ENCODE data around the gene ANG.

- TF ChIP-seq ZNF530 (tag by site-specific recombination; IDR thresholded peaks at IDR 0.05; ENCODE audit: low read depth): no peak
- TF ChIP-seq CTCF (tag by site-specific recombination; IDR thresholded peaks at IDR 0.05): no peak
- TF ChIP-seq ZBTB7A (tag by site-specific recombination; IDR thresholded peaks at IDR 0.05; ENCODE audit: low read depth): no peak
- no peak for TF ChIP-seq ZNF140 (tag by site-specific recombination; IDR thresholded peaks at IDR 0.05)
- TF ChIP-seq ZNF2 (tag by site-specific recombination; IDR thresholded peaks at IDR 0.05): no peak
- TF ChIP-seq GFI1B (tag by site-specific recombination; IDR thresholded peaks at IDR 0.05): no peak
- TF ChIP-seq ZNF549 (tag by site-specific recombination; IDR thresholded peaks at IDR 0.05): no peak
- no peak for TF ChIP-seq ZNF707 (tag by site-specific recombination; IDR thresholded peaks at IDR 0.05)
- TF ChIP-seq ZNF521 (tag by site-specific recombination; IDR thresholded peaks at IDR 0.05): no peak
- TF ChIP-seq, protein P1, sequence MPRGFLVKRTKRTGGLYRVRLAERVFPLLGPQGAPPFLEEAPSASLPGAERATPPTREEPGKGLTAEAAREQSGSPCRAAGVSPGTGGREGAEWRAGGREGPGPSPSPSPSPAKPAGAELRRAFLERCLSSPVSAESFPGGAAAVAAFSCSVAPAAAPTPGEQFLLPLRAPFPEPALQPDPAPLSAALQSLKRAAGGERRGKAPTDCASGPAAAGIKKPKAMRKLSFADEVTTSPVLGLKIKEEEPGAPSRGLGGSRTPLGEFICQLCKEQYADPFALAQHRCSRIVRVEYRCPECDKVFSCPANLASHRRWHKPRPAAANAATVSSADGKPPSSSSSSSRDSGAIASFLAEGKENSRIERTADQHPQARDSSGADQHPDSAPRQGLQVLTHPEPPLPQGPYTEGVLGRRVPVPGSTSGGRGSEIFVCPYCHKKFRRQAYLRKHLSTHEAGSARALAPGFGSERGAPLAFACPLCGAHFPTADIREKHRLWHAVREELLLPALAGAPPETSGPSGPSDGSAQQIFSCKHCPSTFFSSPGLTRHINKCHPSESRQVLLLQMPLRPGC (tag by site-specific recombination; IDR thresholded peaks at IDR 0.05): no peak
- TF ChIP-seq HOXA7 (CRISPR knock-in tag; IDR thresholded peaks at IDR 0.05; ENCODE audit: borderline replicate concordance): no peak
- TF ChIP-seq TCF7L2 (IDR thresholded peaks at IDR 0.05; ENCODE audit: borderline replicate concordance, low read depth, low read length): no peak
- no peak for TF ChIP-seq ZSCAN18 (tag by site-specific recombination; IDR thresholded peaks at IDR 0.05)
Observed at GRCh38 chr14:20659336-20659735, 29.2 kb upstream of the ANG start.
